ENCODE measurements around the gene LPIN2. TPM values are rescaled to one million over a fixed set of nuclear protein-coding genes. Genes with fewer than 3 reads are reported as not detected.

The LPIN2 gene
- total and polyA plus RNA-seq, 2 of the 13 experiments (the other 11 are each of a cell fraction or from before 2014, with no cell fraction given) = 46.0 to 119 TPM

- TF ChIP-seq ZNF513 (CRISPR knock-in tag; conservative IDR thresholded peaks at IDR 0.05) (no peak), PHF20 (CRISPR knock-in tag; IDR thresholded peaks at IDR 0.05) (no peak), TEAD2 (CRISPR knock-in tag; IDR thresholded peaks at IDR 0.05) (no peak), POLR2AphosphoS5 (IDR thresholded peaks at IDR 0.05; ENCODE audit: low read depth, low read length) (no peak), KDM5B (CRISPR knock-in tag; IDR thresholded peaks at IDR 0.05; ENCODE audit: borderline replicate concordance) (no peak), HOXA3 (CRISPR knock-in tag; IDR thresholded peaks at IDR 0.05) (no peak)
Observed at GRCh38 chr18:3042379-3042778, 29.4 kb upstream of the LPIN2 start (continued).

GRCh38 chr18:3041843-3042242 lies 28.9 kb upstream of the LPIN2 start:
- Histone ChIP-seq H3K27me3 (ENCODE audit: control insufficient read depth in 1 of 2, insufficient read depth in 2 of 2, low read length in 2 of 2) (no peaks in the 10 kb centered on the region; a peak in 1 of 5 replicates), H3K4me1 (ENCODE audit: insufficient read depth, low read length) (peaks cover 77% of the 10 kb centered on the region), H3K27ac (ENCODE audit: extremely low read length, insufficient read depth, low read length) (no peak overlapping the region), H4K20me1 (ENCODE audit: insufficient read depth, low read length) (no peaks in the 10 kb centered on the region), H2AFZ (ENCODE audit: low read length) (no peak overlapping the region), H3K4me2 (ENCODE audit: low read depth, low read length) (no peak overlapping the region), H3K79me2 (ENCODE audit: insufficient read depth, low read length) (no peaks in the 10 kb centered on the region), H3K36me3 (replicated peaks in 1 of 2; ENCODE audit: control insufficient read depth in 1 of 2, insufficient read depth in 2 of 2, low read length in 2 of 2) (no peaks in the 10 kb centered on the region), H3K4me3 (replicated peaks in 1 of 3; ENCODE audit: insufficient read depth in 1 of 3, low read depth in 2 of 3, low read length in 3 of 3) (no peak overlapping the region), H3K9me3 (ENCODE audit: low read length) (no peaks in the 10 kb centered on the region), H3K9ac (ENCODE audit: insufficient read depth, low read depth, low read length) (no peak overlapping the region)
- FAIRE-seq (no peak), DNase-seq (ENCODE audit: low spot score) (no peak), ATAC-seq (no peak)
- POLR2A ChIA-PET = no interaction called here
- in situ Hi-C loops (cut with HindIII; ENCODE audit: extremely low pct_ligation_motif_present, low pct_unique_long_range_greater_than_20kb) = loop anchor here (25.0 kb wide), 1 partner anchor 570 kb away; no protein-coding TSS in a partner anchor
- CTCF ChIA-PET (ENCODE audit: low intra/inter-chr PET ratio, low total read pairs) = no interaction called here
- intact Hi-C loops (cut with micrococcal nuclease; ENCODE audit: unreplicated experiment) = no loop called here
- 93% methylated on average over 5 of the region's 5 CpGs for WGBS (ENCODE audit: low lambda C conversion rate)
- BruUV-seq (replicated peaks) = no TSS peak
- TF ChIP-seq ZNF644 (CRISPR knock-in tag; IDR thresholded peaks at IDR 0.05; ENCODE audit: low read depth) = no peak
- TF ChIP-seq ZNF142 (CRISPR knock-in tag; IDR thresholded peaks at IDR 0.05) = no peak
- no peak for TF ChIP-seq KLF15 (CRISPR knock-in tag; IDR thresholded peaks at IDR 0.05; ENCODE audit: borderline replicate concordance)
- no peak for TF ChIP-seq NFIB (CRISPR knock-in tag; IDR thresholded peaks at IDR 0.05; ENCODE audit: borderline replicate concordance)
- no peak for TF ChIP-seq KAT7 (CRISPR knock-in tag; IDR thresholded peaks at IDR 0.05; ENCODE audit: borderline replicate concordance)
- TF ChIP-seq BCL6 (CRISPR knock-in tag; IDR thresholded peaks at IDR 0.05) = no peak
- TF ChIP-seq ZNF20 (CRISPR knock-in tag; IDR thresholded peaks at IDR 0.05) = no peak
- TF ChIP-seq POLR2A (IDR thresholded peaks at IDR 0.05; ENCODE audit: insufficient read depth in 1 of 2, low read depth in 2 of 2, low read length in 2 of 2) = no peak
- no peak for TF ChIP-seq ATF7 (IDR thresholded peaks at IDR 0.05)
- TF ChIP-seq ATF7 (CRISPR knock-in tag; IDR thresholded peaks at IDR 0.05) = no peak
- TF ChIP-seq HIVEP1 (CRISPR knock-in tag; IDR thresholded peaks at IDR 0.05) = no peak
- TF ChIP-seq SP2 (CRISPR knock-in tag; IDR thresholded peaks at IDR 0.05) = no peak
- TF ChIP-seq ZNF264 (CRISPR knock-in tag; IDR thresholded peaks at IDR 0.05) = no peak
- TF ChIP-seq ZNF138 (CRISPR knock-in tag; IDR thresholded peaks at IDR 0.05; ENCODE audit: low read depth) = no peak
- TF ChIP-seq ZNF501 (CRISPR knock-in tag; IDR thresholded peaks at IDR 0.05) = no peak

All from HepG2 (cell line).